Measurements from ENCODE around the gene FAM78A.
"Not testable (repeated sequence)": the region's sequence is repeated elsewhere in the genome, so short reads cannot be mapped to it uniquely, and the experiment has no call there.

Gene FAM78A

DNA sequence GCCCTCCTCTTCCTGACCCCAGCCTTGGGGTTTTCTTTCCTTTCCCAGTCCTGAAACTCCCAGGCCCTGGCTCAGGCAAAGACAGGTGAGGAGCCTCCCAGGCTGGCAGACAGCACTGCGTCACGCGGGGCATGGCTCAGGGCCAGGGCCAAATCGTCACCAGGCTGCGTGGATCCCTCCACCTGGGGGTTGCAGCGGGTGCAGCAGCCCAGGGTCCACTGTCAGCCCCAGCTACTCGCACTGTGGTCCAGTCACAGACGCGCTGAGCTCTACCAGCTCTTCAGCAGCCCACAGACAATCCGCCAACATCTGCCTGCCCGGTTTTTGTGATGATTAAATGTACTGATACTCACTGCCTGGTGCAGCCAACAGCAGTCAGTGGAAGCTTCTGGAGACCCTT lies 12.1 kb downstream of the FAM78A start:
- TF ChIP-seq, protein P1, sequence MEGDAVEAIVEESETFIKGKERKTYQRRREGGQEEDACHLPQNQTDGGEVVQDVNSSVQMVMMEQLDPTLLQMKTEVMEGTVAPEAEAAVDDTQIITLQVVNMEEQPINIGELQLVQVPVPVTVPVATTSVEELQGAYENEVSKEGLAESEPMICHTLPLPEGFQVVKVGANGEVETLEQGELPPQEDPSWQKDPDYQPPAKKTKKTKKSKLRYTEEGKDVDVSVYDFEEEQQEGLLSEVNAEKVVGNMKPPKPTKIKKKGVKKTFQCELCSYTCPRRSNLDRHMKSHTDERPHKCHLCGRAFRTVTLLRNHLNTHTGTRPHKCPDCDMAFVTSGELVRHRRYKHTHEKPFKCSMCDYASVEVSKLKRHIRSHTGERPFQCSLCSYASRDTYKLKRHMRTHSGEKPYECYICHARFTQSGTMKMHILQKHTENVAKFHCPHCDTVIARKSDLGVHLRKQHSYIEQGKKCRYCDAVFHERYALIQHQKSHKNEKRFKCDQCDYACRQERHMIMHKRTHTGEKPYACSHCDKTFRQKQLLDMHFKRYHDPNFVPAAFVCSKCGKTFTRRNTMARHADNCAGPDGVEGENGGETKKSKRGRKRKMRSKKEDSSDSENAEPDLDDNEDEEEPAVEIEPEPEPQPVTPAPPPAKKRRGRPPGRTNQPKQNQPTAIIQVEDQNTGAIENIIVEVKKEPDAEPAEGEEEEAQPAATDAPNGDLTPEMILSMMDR (IDR thresholded peaks at IDR 0.05; ENCODE audit: low read depth, low read length, missing control alignments): no peak
- Histone ChIP-seq H3K27me3 (replicated peaks) (no peaks in the 10 kb centered on the region), H3K4me3 (ENCODE audit: low read depth, low read length) (no peak overlapping the region), H3K36me3 (replicated peaks) (no peaks in the 10 kb centered on the region), H3K27ac (no peak overlapping the region)
- in situ Hi-C loops (cut with HindIII; ENCODE audit: low pct_ligation_motif_present, low sequenced_read_pairs): no loop called here
- no peak for DNase-seq

DNA sequence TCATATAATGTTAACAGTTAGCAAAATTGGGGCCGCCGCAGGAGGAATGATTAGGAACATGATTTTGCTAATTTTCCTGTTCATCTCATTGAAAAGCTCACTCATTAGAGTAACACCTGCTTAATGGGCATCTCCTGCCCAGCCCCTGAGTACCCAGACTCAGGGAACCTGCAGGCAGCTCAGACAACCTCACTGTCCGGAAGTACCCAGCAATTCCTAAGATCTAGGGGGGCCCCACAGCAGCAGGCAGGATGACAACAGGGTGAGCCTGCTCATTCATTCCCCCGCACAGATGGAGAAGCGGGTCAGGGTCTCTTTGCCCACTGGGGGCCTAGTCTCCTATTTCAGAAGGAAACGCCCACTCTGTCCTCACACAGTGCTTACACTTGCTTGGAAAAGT lies 12.6 kb downstream of the FAM78A start:
- Histone ChIP-seq H3K27me3 (replicated peaks) (no peaks in the 10 kb centered on the region), H3K36me3 (replicated peaks) (no peaks in the 10 kb centered on the region), H3K4me3 (ENCODE audit: low read depth, low read length) (no peak overlapping the region), H3K27ac (no peak overlapping the region)
- DNase-seq: no peak
- in situ Hi-C loops (cut with HindIII; ENCODE audit: low pct_ligation_motif_present, low sequenced_read_pairs): no loop called here
- TF ChIP-seq, protein P1 (IDR thresholded peaks at IDR 0.05; ENCODE audit: low read depth, low read length, missing control alignments): no peak

DNA sequence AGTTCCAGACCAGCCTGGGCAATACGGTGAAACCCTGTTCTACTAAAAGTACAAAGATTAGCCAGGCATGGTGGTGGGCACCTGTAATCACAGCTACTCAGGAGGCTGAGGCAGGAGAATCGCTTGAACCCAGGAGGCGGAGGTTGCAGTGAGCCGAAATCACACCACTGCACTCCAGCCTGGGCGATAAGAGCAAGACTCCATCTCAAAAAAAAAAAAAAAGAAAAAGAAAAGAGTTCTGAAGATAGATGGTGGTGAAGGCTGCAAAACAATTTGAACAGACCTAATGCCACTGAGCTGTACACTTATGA lies 13.3 kb downstream of the FAM78A start:
- H3K27me3 ChIP-seq (replicated peaks); H3K36me3 ChIP-seq (replicated peaks); in situ Hi-C loops (cut with HindIII; ENCODE audit: low pct_ligation_motif_present, low sequenced_read_pairs); DNase-seq; H3K4me3 ChIP-seq (ENCODE audit: low read depth, low read length); H3K27ac ChIP-seq: not testable (repeated sequence)

DNA sequence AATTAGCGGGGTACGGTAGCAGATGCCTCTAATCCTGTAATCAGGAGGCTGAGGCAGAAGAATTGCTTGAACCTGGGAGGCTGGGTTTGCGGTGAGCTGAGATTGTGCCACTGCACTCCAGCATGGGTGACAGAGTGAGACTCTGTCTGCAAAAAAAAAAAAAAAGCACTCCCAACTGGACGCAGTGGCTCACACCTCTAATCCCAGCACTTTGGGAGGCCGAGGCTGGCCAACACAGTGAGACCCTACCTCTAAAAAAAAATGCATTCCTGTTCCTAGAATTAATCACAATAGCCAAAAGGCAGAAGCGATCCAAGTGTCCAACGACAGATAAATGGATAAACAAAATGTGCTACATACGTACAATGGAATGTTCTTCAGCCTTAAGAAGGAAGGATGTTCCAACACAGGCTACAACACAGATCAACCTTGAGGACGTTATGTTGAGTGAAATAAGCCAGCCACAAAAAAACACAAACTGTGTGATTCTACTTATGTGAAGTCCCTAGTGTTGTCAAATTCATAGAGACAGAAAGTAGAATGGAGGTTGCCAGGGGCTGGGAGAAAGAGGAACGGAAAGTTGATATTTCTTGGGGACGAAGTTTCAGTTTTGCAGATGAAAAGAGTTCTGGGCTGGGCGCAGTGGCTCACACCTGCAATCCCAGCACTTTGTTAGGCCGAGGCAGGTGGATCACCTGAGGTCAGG lies 13.8 kb downstream of the FAM78A start:
- DNase-seq: no peak
- H3K27me3 ChIP-seq (replicated peaks): no peaks in the 10 kb centered on the region
- no peaks in the 10 kb centered on the region for H3K36me3 ChIP-seq (replicated peaks)
- H3K4me3 ChIP-seq (ENCODE audit: low read depth, low read length): no peak overlapping the region
- H3K27ac ChIP-seq: no peak overlapping the region
- TF ChIP-seq, protein P1 (IDR thresholded peaks at IDR 0.05; ENCODE audit: low read depth, low read length, missing control alignments): no peak
- in situ Hi-C loops (cut with HindIII; ENCODE audit: low pct_ligation_motif_present, low sequenced_read_pairs): no loop called here

DNA sequence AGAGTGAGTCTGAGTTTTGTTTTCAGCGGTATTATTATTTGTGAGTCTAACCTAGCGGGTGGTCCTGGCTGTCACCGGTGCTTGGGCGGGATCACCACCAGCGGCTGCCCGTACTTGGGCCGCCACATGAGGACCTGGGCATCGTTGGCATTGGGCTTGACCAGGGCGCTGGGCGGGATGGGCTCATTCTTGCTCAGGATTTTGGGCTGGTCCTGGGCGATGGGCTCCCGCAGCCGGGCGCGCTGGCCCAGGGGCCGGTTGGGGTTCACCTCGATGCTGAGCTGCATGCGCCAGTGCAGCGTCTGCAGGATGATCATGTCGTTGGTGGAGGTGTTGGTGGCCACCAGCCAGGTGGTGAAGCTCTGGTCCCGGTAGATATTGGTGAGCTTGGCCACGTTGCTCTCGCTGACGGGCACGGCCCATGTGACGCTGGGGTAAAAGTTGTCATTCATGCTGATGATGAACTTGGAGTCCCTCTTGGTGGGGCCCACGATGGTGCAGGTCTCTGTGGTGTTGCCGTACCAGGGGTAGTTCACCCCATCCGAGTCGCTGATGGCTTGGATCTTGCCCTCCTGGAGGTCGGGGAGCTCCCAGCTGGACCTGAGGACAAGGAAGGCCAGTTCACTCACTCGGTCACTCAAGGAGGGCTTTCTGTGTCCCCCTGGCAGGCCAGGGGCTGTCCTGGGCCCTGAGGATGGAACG lies 15.4 kb downstream of the FAM78A start:
- no peak for DNase-seq
- no peaks in the 10 kb centered on the region for H3K27me3 ChIP-seq (replicated peaks)
- no peak overlapping the region for H3K4me3 ChIP-seq (ENCODE audit: low read depth, low read length)
- TF ChIP-seq, protein P1 (IDR thresholded peaks at IDR 0.05; ENCODE audit: low read depth, low read length, missing control alignments): no peak
- in situ Hi-C loops (cut with HindIII; ENCODE audit: low pct_ligation_motif_present, low sequenced_read_pairs): no loop called here
- H3K27ac ChIP-seq: no peak overlapping the region
- H3K36me3 ChIP-seq (replicated peaks): no peaks in the 10 kb centered on the region

DNA sequence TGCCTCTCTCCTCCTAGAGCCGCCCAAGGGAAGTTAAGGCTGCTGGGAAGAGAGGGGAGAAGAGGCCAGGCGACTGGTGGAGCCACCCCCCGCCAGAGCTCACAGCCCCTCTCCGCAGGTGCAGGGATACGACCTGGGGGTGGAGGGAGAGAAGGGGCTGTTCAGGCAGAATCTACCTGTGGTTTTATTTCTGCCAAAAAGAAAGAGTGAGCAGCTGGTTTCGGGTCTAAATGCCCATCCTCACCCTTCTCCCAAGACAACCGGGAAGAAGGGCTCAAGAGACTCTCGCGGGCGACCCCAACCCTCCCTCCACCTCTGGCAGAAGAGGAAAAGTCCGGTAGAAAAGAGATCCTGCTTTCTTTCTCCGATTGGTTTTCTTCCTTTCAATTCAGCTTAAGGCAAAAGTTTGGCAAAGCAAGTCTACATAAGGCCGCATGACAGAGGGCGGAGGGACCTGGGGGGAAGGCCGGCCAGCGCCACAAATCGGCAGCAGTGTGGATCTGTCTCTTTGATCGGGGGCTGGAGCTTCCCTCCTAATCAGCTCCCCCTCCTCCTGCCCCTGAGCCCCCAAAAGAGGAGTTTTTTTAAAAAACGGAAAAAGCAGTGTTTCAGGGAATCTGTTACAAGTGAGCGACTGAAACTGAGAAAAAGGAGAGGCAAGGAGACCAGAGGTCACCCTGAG lies 16.3 kb downstream of the FAM78A start:
- Histone ChIP-seq H3K27me3 (replicated peaks) (no peaks in the 10 kb centered on the region), H3K27ac (no peak overlapping the region), H3K4me3 (ENCODE audit: low read depth, low read length) (no peak overlapping the region), H3K36me3 (replicated peaks) (no peaks in the 10 kb centered on the region)
- no peak for DNase-seq
- in situ Hi-C loops (cut with HindIII; ENCODE audit: low pct_ligation_motif_present, low sequenced_read_pairs): no loop called here
- TF ChIP-seq, protein P1 (IDR thresholded peaks at IDR 0.05; ENCODE audit: low read depth, low read length, missing control alignments): no peak
